ENCODE measurements around the gene FAAP20. TPM values are rescaled to one million over a fixed set of nuclear protein-coding genes. Genes with fewer than 3 reads are reported as not detected.

Gene FAAP20
- total and polyA plus RNA-seq, 9 of the 15 experiments (the other 6 are each of a cell fraction or from before 2014, with no cell fraction given) = 0.58 to 143 (median 9.9) TPM

DNA sequence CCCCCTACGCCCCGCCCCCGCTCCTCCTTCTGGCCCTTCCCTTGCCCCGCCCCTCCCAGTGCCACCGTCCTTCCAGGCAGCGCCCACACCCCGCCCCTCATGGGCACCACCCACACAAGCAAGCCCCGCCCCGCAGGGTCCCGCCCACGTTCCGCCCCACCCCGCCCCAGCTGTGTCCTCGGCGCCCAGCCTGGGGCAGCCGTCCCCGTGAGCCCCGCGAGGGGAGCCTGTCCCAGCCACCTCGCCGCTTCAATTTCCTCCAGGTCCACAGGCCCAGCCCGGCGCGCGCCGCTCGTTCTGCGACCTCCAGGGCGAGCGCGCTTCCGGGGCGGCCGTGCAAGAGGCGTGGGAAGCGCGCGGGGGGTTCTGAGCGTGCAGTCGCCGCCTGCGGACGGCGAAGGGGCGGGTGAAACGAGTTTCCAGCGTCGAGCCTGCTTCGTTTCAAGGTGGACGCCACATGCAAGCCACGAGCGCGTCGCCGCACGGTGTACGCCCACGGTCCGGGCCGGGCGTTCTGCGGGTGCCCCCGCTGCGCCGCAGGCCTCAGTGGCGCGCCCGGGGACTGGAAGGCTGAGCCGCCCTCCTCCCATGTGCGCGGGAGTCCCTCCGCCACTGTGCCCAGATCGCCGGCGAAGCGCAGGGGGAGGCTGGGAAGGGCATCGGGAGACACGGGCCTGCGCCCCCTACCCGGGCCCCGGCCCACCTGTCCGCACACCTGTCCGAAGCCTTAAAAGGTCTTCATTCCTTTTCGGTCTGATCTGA is 10.8 kb upstream of the FAAP20 start (continued):
- TF ChIP-seq, protein P1, sequence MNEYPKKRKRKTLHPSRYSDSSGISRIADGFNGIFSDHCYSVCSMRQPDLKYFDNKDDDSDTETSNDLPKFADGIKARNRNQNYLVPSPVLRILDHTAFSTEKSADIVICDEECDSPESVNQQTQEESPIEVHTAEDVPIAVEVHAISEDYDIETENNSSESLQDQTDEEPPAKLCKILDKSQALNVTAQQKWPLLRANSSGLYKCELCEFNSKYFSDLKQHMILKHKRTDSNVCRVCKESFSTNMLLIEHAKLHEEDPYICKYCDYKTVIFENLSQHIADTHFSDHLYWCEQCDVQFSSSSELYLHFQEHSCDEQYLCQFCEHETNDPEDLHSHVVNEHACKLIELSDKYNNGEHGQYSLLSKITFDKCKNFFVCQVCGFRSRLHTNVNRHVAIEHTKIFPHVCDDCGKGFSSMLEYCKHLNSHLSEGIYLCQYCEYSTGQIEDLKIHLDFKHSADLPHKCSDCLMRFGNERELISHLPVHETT (CRISPR knock-in tag; conservative IDR thresholded peaks at IDR 0.05 in 1 of 2, IDR thresholded peaks at IDR 0.05 in 1 of 2) = no peak
- TF ChIP-seq ZNF717 (CRISPR knock-in tag; IDR thresholded peaks at IDR 0.05) (no peak), MAFK (IDR thresholded peaks at IDR 0.05; ENCODE audit: low read length) (no peak), MCM3 (IDR thresholded peaks at IDR 0.05) (no peak), ZC3H4 (CRISPR knock-in tag; IDR thresholded peaks at IDR 0.05; ENCODE audit: borderline replicate concordance) (0 out of 2 replicates have a peak, but pooled peaks have one; percentile 0), FOXK2 (conservative IDR thresholded peaks at IDR 0.05 in 1 of 2, IDR thresholded peaks at IDR 0.05 in 1 of 2; ENCODE audit: low read depth in 2 of 2) (no peak), ZNF263 (CRISPR knock-in tag; IDR thresholded peaks at IDR 0.05; ENCODE audit: borderline replicate concordance) (peak; percentile 41; the same call in 1 of the 2 replicates), ASH1L (IDR thresholded peaks at IDR 0.05; ENCODE audit: borderline replicate concordance, low read depth, partially characterized antibody) (no peak), CHCHD3 (CRISPR knock-in tag; IDR thresholded peaks at IDR 0.05) (no peak), CBFA2T3 (IDR thresholded peaks at IDR 0.05) (0 out of 2 replicates have a peak, but pooled peaks have one; percentile 31), SMARCE1 (IDR thresholded peaks at IDR 0.05) (no peak), ZNF217 (CRISPR knock-in tag; IDR thresholded peaks at IDR 0.05) (no peak), U2AF2 (optimal IDR thresholded peaks at IDR 0.05; ENCODE audit: low read depth, low read length) (no peak), PHF8 (IDR thresholded peaks at IDR 0.05; ENCODE audit: borderline replicate concordance, low read length) (peak; percentile 56; the same call in 1 of the 2 replicates), TCF3 (CRISPR knock-in tag; IDR thresholded peaks at IDR 0.05) (peak; percentile 18; the same call in 1 of the 2 replicates), CTBP1 (IDR thresholded peaks at IDR 0.05; ENCODE audit: borderline replicate concordance) (peak; percentile 94), GTF2A2 (tag; IDR thresholded peaks at IDR 0.05) (no peak), FOXA3 (CRISPR knock-in tag; conservative IDR thresholded peaks at IDR 0.05 in 1 of 2, IDR thresholded peaks at IDR 0.05 in 1 of 2) (peak in 1 of 2 experiments; percentile 65; a peak in 1 of 4 replicates), MTA2 (IDR thresholded peaks at IDR 0.05; ENCODE audit: low read depth) (no peak)
- TF ChIP-seq, protein P2, sequence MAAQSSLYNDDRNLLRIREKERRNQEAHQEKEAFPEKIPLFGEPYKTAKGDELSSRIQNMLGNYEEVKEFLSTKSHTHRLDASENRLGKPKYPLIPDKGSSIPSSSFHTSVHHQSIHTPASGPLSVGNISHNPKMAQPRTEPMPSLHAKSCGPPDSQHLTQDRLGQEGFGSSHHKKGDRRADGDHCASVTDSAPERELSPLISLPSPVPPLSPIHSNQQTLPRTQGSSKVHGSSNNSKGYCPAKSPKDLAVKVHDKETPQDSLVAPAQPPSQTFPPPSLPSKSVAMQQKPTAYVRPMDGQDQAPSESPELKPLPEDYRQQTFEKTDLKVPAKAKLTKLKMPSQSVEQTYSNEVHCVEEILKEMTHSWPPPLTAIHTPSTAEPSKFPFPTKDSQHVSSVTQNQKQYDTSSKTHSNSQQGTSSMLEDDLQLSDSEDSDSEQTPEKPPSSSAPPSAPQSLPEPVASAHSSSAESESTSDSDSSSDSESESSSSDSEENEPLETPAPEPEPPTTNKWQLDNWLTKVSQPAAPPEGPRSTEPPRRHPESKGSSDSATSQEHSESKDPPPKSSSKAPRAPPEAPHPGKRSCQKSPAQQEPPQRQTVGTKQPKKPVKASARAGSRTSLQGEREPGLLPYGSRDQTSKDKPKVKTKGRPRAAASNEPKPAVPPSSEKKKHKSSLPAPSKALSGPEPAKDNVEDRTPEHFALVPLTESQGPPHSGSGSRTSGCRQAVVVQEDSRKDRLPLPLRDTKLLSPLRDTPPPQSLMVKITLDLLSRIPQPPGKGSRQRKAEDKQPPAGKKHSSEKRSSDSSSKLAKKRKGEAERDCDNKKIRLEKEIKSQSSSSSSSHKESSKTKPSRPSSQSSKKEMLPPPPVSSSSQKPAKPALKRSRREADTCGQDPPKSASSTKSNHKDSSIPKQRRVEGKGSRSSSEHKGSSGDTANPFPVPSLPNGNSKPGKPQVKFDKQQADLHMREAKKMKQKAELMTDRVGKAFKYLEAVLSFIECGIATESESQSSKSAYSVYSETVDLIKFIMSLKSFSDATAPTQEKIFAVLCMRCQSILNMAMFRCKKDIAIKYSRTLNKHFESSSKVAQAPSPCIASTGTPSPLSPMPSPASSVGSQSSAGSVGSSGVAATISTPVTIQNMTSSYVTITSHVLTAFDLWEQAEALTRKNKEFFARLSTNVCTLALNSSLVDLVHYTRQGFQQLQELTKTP (IDR thresholded peaks at IDR 0.05; ENCODE audit: low read depth in 1 of 2, partially characterized antibody in 2 of 2) = no peak
- TF ChIP-seq, protein P3, sequence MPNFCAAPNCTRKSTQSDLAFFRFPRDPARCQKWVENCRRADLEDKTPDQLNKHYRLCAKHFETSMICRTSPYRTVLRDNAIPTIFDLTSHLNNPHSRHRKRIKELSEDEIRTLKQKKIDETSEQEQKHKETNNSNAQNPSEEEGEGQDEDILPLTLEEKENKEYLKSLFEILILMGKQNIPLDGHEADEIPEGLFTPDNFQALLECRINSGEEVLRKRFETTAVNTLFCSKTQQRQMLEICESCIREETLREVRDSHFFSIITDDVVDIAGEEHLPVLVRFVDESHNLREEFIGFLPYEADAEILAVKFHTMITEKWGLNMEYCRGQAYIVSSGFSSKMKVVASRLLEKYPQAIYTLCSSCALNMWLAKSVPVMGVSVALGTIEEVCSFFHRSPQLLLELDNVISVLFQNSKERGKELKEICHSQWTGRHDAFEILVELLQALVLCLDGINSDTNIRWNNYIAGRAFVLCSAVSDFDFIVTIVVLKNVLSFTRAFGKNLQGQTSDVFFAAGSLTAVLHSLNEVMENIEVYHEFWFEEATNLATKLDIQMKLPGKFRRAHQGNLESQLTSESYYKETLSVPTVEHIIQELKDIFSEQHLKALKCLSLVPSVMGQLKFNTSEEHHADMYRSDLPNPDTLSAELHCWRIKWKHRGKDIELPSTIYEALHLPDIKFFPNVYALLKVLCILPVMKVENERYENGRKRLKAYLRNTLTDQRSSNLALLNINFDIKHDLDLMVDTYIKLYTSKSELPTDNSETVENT (CRISPR knock-in tag; IDR thresholded peaks at IDR 0.05) = 0 out of 2 replicates have a peak, but pooled peaks have one; percentile 41
